Kidney capillary endothelial cell (primary cell): Measurements from ENCODE around the gene CLINT1.

ENCODE experiments used
- DNase-seq: peaks from one replicate; pipeline ENCODE4 v3.0.0-alpha.2; 2018; ENCODE audit warnings: low spot score

The CLINT1 gene

DNA sequence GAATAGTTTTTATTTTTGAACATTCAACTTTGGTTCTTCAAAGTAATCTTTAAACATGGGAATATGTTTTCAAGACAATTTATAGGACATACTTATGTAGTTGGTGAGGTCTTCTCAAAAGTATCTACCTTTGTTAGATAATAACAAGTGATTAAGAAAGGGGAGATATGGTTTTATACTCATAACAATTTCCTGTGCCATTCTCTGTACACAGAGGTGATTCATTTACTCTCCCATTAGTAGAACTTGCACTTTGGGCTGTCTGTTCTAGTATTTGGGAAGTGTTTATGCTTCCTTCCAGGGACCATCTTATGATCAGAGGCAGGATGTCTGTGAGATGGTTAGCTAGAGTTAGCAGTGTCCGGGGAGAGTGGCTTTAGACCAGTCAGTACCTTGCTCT, 100.2 kb downstream of the CLINT1 start:
- no peak for DNase-seq

DNA sequence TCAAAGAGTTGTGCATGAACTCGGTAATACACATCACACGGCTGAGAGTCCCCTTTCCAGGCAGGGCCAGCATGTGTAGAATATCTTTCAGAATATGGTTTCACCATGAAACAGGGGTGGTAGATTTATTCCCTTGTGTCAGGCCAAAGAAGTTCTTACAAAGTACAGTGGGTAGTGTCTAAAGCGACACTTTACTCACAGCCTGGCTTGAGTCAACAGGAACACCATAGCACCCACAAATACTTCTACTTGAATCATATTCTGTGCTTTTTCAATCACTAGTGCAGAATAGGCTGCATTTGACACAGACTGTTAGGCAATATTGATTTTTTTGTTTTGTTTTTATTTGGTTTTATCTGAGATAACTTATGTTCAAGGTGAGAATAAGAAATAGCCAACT, 102.8 kb downstream of the CLINT1 start:
- no peak for DNase-seq

DNA sequence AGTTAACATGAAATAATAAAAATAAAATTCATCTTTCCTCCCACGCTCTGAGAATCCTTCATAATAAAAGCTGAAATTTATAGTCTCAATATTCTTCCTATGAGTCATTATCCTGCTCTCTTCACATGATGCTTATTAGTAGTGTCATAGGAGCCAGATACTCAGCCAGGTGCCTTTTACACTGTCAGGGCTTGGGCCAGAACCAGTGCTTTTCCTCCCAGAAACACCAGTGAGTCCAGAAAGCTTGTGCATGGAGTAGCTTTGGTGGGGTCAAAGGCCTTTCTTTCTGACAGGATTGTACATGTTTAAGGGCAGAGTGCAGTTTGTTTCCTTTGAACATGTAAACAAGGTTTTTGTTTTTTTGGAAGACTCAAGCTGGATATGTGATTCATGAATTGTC, 108.6 kb downstream of the CLINT1 start:
- DNase-seq: peak; percentile 39

DNA sequence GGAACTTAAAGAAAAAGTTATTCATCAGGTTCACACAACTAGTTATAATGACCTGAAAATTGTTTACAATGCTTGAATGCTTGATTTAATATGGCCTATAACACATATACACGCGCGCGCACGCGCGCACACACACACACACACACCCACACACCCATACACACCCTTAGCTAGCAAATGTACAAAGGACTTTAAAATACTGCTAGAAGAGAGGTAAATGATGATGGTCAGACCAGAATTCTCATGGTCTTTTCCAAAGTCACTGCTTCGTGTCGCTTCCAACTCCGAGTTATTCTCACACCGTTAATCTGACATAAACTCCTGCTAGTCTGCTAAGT, 109.5 kb downstream of the CLINT1 start:
- no peak for DNase-seq

DNA sequence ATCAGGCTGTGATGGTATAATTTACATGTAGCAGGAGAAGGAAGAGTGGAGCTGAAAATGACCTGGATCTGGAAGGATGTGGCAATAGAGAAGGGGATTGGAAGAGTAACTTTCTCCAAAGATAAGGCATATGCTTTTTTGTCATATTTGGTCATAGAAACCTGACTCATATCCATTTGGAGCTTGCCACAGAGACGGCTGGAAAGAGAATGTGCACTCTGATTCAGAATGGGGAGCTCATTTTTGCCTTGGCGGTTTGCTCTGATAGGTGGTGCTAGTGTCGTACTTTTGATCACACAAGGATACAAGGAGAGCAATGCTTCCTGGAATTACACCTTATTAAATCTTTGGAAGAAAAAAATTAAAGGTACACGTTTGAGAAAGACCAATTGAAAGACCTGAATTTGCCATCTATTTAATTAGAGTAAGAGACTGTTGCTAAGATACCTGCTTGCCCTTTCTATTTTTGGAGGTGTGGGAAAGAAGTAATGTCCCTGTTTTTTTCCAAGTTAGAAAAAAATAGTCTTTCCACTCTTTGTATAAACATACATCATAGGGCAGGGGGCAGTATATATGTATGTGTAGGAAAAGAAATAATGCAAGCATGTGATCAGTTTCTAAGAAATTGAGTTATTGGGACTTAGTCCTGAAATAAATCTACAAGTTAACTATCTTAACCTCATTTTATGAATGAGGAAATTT, 110.0 kb downstream of the CLINT1 start:
- peak; percentile 40 for DNase-seq

DNA sequence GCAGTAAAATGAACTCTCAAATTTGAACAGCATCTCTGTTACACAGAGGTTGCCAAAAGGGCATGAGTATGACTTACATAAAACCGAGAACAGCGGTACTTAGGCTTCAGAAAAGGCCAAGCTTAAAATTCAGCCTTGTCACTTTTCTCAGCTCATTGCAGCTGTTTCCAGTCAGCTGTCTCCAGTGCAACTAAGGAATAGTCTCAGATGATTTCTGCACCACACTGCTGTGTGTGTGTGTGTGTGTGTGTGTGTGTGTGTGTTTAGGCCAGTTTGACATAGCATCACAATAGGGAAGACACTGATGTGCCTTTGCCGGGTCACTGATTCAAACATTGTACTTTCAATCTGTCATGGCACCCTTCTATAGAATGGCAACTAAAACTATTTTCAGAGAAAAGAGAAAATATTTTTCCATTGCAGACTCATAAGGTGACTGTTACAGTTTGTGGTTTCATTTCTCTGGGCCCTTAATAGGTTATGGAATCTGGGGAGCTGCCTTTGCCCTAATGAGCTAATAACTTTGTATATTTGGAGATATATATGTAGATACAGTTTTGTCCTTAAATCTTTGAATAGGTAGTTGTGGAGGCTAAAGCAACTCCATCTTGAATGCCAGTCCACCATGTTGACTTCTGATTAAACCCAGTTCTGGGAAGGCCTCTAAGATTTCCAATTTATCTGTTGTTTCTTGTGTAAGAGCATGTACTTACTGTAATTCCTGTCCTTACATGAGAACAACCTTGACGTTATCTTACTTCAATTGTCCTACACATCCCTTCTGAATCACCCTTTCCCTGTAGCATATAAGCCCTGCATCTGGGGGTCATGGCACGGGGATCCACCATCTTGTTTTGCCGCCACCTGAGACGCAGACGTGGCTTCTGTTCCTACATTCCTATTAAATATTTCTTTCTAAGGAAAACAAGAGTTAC, 110.9 kb downstream of the CLINT1 start:
- no peak for DNase-seq

DNA sequence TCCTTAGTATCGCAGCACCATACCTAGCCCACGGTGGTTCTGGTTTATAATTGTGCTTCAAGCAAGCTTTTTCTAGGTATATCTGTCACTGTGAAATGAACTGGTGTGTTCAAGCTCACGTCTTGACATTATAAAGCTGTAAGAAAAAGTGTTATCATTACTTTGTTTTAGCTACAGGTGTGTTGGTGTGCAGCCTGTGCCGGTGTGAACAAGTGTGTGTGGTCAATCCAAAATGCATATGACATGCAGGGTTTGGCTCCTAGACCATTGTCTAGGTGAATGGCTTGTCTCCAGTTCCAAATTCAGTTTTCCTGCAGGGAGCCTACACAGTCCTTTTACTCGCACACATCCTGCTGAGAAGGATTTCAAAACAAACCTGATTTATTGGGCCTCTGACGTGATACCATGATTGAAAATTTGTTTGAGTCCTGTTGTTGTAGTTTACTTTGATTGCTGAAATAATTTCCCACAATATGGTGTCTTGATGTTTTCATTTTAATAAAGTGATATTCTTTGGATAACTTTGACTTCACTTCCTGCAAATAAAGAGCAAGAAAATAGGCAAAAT, 111.7 kb downstream of the CLINT1 start:
- DNase-seq: no peak

DNA sequence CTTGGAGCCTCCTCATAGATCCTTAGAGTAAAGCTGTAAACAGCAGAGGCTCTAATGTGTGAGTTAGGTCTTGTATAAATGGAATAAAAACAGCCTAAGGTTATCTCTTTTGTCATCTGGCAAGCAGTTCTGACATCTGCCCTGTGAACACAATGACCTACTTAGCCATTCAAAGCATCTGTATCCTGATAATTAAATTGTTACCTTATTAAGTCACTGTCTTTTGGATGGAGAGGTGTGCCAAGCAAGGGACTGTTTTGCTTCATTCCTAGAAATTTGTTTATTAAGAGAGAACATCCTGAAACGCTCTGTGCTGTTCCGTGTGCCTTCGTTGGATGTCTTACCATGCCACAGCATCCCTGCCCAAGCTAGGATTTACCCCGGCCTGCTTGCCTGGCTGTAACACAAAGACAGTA, 113.9 kb downstream of the CLINT1 start:
- DNase-seq: peak; percentile 38

DNA sequence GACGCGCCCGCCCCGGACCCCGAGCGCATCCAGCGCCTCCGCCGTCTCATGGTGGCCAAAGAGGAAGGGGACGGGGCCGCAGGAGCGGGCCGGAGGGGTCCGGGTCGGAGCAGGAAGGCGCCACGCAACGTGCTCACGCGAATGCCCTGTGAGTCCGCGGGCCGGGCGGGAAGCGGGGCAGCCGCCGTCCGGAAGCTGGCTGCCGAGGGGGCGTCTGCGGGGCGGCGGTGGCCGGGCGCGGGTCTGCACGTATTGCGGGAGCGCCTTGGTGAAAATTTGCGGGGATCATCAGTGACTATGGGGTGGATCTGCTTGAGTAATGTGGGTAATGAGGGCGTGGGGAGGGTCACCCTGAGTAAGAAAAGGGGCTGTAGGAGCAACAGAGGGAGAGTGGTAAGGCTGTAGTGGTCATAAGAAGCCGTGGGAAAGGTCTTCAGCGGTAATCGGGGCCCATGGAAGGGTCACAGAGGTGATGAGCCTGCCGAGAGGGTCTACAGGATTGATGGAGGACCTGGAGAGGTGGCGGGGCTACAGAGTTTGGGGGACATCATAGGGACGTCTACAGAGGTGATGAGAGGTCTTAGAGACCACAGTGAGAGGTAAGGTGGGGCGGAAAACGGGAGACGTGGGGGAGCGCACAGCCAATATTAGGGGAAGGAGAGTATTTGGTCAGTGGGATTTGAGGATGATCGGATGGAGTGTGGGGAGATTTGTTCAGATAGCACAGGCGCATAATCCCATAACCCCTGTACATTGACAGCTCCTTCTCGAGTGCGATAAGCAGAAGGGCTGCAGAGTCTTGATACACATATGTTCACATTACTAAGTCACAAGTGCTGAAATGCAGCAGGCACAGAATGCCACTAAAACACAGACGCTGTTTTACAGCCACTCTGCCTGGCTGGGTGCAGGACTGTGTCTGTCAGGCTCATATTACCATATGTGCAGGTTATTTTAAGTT, 114.6 kb downstream of the CLINT1 start:
- DNase-seq: peak; percentile 53

DNA sequence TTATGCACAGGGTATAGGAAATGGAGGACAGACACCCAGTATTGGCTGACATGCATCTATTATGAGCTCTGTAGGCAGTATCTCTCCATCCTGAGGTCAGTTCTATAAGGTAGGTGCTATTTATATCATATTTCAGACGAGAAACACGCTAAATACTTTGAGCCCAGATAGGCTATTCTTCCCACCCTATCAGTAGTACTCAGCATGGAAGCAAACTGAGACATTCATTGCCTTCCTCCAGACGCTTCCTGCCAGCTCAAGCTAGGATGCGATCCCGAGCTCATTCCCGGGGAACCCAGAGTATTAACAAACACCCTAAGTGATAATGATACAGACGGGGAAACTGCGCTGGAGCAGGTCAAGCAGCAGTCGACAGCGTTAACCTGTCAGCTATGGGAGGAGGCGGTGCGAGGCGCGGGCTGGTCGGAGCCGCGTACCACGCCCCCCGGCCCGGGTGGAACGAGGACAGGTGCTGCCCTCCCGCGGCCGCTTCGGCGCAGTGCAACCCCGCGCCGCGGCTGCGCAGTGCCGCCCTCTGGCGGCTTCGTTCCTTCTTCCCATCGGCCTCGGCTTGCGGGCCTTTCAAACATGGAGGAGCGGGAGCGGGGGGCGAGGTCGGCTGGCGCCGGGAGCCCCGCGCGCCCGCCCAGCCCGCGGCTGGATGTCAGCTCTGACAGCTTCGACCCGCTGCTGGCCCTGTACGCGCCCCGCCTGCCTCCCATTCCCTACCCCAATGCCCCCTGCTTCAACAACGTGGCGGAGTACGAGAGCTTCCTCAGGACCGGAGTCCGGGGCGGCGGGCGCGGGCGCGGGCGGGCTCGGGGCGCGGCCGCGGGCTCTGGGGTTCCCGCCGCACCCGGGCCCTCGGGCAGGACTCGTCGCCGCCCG, 115.5 kb downstream of the CLINT1 start, which contains the start of gene LSM11:
Gene LSM11 (plus strand): TSS at position 550 of the 888 bp plus-strand sequence. CDS start 39 bp downstream, at position 589.
- peak; percentile 76 for DNase-seq

DNA sequence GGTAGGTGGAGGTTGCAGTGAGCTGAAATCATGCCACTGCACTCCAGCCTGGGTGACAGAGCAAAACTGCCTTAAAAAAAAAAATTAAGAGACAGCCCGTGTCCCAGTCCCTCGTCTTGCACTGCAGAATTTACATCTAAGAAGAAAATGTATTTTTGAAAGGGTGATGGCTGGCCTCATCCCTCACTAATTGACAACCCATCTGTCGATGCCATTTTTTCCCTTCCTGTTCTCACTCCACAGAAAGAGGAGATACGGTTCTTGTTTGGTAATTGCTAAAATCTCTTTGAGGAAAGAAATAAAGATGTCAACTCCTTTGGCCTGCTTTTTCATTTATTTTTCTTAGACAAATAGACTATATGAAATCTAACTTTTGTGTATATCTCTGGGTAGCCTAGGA, 117.8 kb downstream of the CLINT1 start:
- no peak for DNase-seq

DNA sequence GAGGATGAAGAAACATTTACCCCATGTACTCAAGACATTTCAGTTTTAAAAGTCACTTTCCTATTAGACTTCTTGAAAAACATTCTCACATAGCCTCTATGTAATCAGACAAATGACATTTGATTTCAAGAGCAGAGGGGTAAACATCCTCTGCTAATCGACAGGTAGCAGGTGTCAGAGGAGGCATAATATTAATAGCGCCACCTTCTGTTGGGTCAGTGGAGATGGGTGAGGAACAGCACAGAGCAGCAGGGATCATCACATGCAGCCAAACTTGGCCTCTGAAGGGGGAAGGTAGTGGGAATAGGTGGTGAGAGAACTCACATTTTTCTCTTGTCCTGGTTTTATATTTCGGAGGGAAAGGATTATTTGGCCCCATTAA, 118.7 kb downstream of the CLINT1 start:
- no peak for DNase-seq

DNA sequence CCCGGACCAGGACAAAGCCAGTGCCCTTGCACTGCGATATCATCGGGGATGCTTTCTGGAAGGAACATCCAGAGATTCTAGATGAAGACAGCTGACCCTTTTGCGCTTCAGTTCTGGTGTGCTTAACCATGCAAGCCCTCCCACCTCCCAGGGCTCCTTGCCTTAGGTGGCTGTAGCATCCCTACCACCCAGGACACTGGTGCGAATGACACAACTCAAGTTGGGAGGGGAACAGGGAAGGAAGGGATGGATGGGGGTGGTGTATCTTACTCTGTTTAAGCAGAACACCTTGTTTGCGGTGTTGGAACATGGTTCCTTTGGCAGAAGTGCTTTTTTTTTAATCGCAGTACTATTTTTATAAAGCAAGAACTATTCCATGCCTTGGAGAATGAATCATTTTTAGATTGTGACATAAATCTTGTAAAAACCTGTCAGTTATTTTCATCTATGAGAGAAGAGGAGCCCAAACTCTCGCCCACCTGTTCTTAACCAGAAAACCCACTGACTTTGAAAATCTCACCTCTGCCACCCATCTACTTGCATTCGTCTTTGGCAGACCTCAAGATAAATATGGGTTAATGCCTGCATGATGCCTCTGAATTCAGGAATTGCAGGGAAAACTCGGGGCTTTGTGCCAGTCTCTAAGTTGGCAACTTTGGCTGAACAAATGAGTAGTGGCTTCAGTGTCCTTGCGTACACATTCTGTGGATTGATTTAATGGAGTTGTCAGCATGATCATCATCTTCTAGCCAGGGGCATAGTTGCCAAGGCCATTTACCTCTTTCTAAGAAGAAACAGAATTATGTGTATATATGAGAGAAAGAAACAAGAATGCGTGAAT, 119.3 kb downstream of the CLINT1 start:
- DNase-seq: no peak

DNA sequence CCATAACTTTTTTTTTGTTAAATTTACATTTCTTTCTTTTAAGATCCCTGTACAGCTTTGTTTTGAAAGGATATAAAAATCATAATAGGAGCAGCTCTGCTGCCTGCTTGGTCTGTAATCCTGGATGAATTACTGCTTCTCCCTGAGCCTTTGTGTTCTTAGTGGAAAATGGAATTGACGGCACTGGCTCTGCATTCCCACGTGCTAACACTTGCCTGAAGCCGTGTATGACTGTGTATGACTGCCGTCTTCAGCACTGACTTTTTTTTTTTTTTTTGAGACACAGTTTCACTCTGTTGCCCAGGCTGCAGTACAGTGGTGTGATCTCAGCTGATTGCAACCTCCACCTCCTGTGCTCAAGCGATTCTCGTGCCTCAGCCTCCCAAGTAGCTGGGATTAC, 123.0 kb downstream of the CLINT1 start:
- no peak for DNase-seq
